ENCODE results near the gene OR2A1.
"Not testable (repeated sequence)": the region's sequence is repeated elsewhere in the genome, so short reads cannot be mapped to it uniquely, and the experiment has no call there.

OR2A1 gene

GRCh38 chr7:144311872-144312469, at the start of gene OR2A1:
OR2A1 (plus strand) TSS chr7:144312419; CDS start chr7:144318125, 5,706 bp downstream.
- not testable (repeated sequence) for DNase-seq

- not testable (repeated sequence) for DNase-seq
Measured at GRCh38 chr7:144264692-144265091, 47.5 kb upstream of the OR2A1 start, which contains the start of gene OR2A7. OR2A7 (minus strand) TSS chr7:144264792; CDS start chr7:144259628, 5,164 bp downstream.

GRCh38 chr7:144269188-144269587, 43.0 kb upstream of the OR2A1 start, which contains the start of gene CTAGE8:
CTAGE8 (minus strand) TSS chr7:144269288; CDS start chr7:144269250, 38 bp downstream.
- DNase-seq, result not testable (repeated sequence)

- DNase-seq, result not testable (repeated sequence)
Measured at GRCh38 chr7:144275281-144275680, 36.9 kb upstream of the OR2A1 start.

- not testable (repeated sequence) for DNase-seq
Measured at GRCh38 chr7:144280010-144280409, 32.2 kb upstream of the OR2A1 start.

- DNase-seq, result not testable (repeated sequence)
Measured at GRCh38 chr7:144281981-144282380, 30.2 kb upstream of the OR2A1 start.

GRCh38 chr7:144282490-144282889, 29.7 kb upstream of the OR2A1 start:
- DNase-seq, result not testable (repeated sequence)

GRCh38 chr7:144283716-144284115, 28.5 kb upstream of the OR2A1 start:
- DNase-seq, result not testable (repeated sequence)

GRCh38 chr7:144287171-144287784, 24.9 kb upstream of the OR2A1 start:
- DNase-seq, result not testable (repeated sequence)

GRCh38 chr7:144291607-144292006, 20.6 kb upstream of the OR2A1 start:
- not testable (repeated sequence) for DNase-seq

- not testable (repeated sequence) for DNase-seq
Measured at GRCh38 chr7:144292384-144293161, 19.6 kb upstream of the OR2A1 start.

GRCh38 chr7:144293794-144294499, 18.3 kb upstream of the OR2A1 start:
- not testable (repeated sequence) for DNase-seq

- not testable (repeated sequence) for DNase-seq
Measured at GRCh38 chr7:144302578-144303303, 9.5 kb upstream of the OR2A1 start.

GRCh38 chr7:144303607-144304006, 8.6 kb upstream of the OR2A1 start:
- DNase-seq, result not testable (repeated sequence)

GRCh38 chr7:144305156-144305555, 7.1 kb upstream of the OR2A1 start:
- not testable (repeated sequence) for DNase-seq

GRCh38 chr7:144309702-144310101, 2.5 kb upstream of the OR2A1 start:
- DNase-seq, result not testable (repeated sequence)

GRCh38 chr7:144311218-144311617, 1.0 kb upstream of the OR2A1 start:
- DNase-seq, result not testable (repeated sequence)

GRCh38 chr7:144317537-144317936, 5.3 kb downstream of the OR2A1 start:
- not testable (repeated sequence) for DNase-seq

GRCh38 chr7:144319547-144319946, 7.3 kb downstream of the OR2A1 start:
- DNase-seq, result not testable (repeated sequence)

GRCh38 chr7:144321677-144322206, 9.5 kb downstream of the OR2A1 start:
- not testable (repeated sequence) for DNase-seq

- DNase-seq, result not testable (repeated sequence)
Measured at GRCh38 chr7:144323359-144323758, 11.1 kb downstream of the OR2A1 start.

GRCh38 chr7:144325868-144326267, 13.6 kb downstream of the OR2A1 start:
- not testable (repeated sequence) for DNase-seq

Measured in NCI-H1092 treated with DMSO at 0.1 percent for 48 hours (cell line).